GM18526 (cell line): Measurements from ENCODE around the gene ELAVL1.

ENCODE experiments used
- POLR2A ChIP-seq: IDR thresholded peaks from 3 replicates; pipeline ENCODE4 v1.6.1; 2011; ENCODE audit not compliant: insufficient read length; ENCODE audit errors: extremely low read depth

ELAVL1 gene

GRCh38 chr19:8023371-8023770 is 17.9 kb upstream of the ELAVL1 start:
- TF ChIP-seq POLR2A = no peak

DNA sequence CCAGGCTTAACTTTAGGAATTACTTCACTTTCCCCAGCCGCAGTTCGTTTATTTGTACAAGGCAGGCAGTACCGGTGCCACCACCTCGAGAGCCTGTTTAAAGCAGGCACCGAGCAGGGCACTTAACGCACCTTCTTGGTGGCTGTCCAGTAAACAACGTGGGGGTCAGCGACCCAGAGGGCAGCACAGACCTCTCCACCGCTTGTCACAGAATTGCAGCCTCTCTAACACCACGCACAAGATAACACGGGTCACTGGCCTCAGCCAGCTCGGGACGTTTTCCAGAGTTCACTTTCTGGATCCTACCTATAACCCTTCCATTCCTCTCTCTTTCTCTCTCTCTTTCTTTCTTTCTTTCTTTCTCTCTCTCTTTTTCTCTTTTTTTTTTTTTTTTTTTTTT is 16.8 kb upstream of the ELAVL1 start:
- TF ChIP-seq POLR2A = no peak

DNA sequence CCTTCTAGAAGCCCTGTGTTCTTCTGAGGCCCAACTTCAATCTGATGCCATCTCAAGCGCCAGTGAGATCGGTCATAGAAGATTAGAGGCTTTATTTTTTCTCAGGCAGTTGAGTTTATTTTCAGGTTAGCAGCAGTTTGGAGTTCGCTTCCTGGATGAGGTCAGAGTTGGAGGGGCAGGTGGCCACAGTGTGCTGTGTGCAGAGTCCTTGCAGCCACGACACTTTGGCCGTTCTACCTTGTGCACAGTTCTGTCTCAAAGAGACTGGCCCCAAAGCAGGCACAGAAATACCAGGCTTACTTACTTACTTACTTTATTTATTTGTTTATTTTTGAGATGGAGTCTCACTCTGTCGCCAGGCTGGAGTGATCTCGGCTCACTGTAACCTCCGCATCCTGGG is 15.9 kb upstream of the ELAVL1 start:
- TF ChIP-seq POLR2A = no peak

DNA sequence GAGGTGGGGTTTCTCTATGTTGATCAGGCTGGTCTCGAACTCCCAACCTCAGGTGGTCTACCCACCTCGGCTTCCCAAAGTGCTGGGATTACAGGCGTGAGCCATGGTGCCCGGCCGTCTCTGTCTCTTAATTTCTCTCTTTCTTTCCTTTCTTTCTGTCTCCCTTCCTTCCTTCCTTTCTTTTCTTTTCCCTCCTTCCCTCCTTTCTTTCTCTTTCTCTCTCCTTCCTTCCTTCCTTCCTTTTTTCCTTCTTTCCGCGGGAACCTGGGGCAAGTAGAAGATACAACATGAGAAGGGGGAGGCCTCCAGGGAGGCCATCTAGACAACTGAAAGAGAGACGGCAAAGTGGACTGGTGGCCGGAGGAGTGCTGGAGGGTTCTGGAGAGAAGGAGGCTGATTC is 15.2 kb upstream of the ELAVL1 start:
- TF ChIP-seq POLR2A = no peak

DNA sequence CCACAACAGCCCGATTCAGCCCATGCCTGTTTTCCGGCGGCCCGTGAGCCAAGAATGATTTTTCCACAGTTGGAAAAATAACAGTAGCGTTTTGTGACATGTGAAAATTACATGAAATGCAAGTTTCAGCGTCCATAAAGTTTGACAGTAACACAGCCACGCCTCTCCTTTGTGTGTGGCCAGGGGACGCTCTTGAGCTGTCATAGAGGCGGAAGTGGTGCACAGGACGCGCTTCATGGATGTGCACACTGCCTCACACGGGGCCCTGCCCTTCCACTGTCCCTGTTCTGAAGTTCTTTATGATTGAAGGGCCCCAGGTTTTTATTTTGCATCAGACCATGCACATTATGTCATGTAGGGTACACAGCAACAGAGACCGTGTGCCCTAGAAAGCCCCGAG is 12.4 kb upstream of the ELAVL1 start:
- no peak for TF ChIP-seq POLR2A

DNA sequence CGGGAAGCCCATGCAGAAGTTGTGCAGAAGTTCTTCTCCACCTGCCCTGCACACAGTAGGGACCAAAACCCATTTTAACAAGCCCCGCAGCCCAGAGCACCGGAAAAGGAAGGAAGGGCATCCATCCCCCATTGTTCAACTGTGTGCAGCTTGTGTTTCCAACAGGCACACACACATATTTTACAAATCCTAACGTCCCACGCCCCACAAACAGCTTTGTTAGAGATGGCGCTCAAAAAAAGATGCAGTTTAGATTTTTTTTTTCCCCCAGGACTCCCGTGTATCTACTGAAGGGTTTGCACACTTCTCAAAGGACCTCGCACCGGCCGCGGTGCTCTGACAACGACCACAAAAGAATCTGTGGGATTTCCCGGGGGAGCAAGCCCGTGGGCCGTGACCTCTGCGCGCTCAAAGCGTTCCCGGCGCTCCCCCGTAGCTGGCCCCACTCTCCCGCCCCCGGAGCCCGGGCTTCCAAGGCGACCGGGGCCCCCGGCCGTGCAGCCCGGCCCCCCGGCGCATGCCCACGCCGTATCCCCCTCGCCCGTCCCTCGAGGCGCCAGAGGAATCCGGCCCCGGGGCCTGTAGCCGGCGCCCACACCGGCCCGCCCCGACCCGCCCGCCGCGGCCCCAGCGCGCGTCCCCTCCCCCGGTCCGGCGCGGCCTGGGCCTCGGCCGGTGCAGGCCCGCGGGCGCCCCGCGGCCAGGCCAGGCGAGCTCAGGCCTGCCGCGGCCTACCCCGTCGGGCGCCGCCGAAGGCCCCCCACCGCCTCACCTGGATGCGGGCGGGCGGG is 523 bp downstream of the ELAVL1 start:
- no peak for TF ChIP-seq POLR2A

- TF ChIP-seq POLR2A = no peak
Observed at GRCh38 chr19:8004001-8004400, 1.4 kb downstream of the ELAVL1 start.

DNA sequence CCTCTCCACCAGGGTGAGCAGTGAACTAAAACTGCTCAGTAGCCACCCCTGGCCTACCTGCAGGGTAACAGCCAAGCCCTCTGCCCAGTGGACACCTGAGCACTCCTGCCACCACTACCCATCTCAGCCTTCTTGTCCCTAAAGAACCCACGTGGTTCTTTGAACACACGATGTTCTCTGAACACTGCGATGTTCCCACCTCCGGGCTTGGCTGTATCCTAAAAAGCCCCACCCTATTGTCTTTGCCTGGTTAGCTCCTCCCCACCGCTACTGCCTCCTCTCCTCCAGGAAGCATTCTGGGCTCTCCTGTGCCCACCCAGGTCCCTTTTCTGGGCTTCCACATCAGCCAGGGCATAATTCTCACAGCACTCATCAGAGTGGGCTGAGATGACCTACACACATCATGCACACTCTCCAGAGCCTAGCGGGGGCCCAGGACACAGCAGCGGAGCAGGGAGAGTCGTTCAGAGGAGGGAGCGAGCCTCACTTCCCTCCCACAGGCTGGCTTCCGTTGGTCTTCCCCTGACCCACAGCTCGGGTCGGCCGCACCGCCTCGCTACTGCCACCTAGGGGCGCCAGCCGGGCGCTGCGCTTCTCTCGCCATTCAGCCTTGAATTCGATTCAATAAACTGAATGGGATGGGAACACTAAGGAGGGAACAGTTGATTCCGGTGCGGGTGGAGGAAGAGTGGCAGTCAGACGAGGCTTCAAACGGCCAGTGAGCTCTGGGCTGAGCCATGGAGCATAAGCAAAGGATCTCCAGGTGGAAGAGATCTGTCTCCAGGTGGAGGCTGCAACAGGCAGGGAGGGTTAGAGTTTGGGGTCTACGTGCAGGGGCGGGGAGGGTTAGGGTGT is 3.2 kb downstream of the ELAVL1 start:
- TF ChIP-seq POLR2A = no peak

- TF ChIP-seq POLR2A = no peak
Observed at GRCh38 chr19:8001651-8001994, 3.8 kb downstream of the ELAVL1 start.

- no peak for TF ChIP-seq POLR2A
Observed at GRCh38 chr19:8000298-8001038, 5.0 kb downstream of the ELAVL1 start.

DNA sequence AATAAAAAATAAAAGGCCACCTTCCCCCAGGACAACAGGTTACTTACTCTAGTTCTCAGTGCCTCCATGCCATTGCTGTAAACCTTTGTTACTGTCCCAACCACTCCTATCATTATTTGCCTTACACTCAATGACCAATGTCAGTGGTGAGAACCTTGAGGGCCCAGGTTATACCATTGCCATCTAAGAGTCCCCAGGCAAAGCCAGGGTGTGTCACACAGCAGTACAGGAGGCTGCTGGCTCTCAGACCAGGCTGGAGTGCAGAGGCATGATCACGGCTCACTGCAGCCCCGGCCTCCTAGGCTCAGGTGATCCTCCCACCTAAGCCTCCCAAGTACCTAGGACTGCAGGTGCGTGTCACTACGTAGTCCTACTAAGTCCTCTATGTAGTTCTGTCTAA is 6.1 kb downstream of the ELAVL1 start:
- no peak for TF ChIP-seq POLR2A

GRCh38 chr19:7997809-7998480 is 7.5 kb downstream of the ELAVL1 start:
- TF ChIP-seq POLR2A = no peak

- no peak for TF ChIP-seq POLR2A
Observed at GRCh38 chr19:7996883-7997282, 8.6 kb downstream of the ELAVL1 start.

DNA sequence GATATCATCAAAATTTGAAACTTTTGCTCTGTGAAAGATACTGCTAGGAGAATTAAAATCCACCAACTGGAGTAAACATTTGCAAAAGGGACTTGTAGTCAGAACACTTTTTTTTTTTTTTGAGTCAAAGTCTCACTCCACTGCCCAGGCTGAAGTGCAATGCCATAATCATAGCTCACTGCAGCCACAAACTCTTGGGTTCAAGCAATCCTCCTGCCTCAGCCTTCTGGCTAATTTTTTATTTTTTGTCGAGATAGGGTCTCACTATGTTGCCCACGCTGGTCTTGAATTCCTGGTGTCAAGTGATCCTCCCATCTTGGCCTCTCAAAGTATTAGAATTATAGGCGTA is 9.7 kb downstream of the ELAVL1 start:
- no peak for TF ChIP-seq POLR2A
